PC-9 (cell line): Measurements from ENCODE around the gene PKD1L1.

Experiments
- CTCF ChIP-seq: fragments of 200-600 bp; sonication (generic); conservative IDR thresholded peaks from 2 replicates; pipeline ENCODE4 v1.6.1; 2017; ENCODE audit warnings: mixed run types, antibody characterized with exemption, mild to moderate bottlenecking, moderate library complexity
- EZH2 ChIP-seq: fragments of 200-600 bp; sonication (generic); IDR thresholded peaks from 2 replicates; pipeline ENCODE4 v1.8.0; 2017; ENCODE audit warnings: antibody characterized with exemption, low read depth

- no peak for TF ChIP-seq CTCF
- TF ChIP-seq EZH2 = no peak
These were observed 4.0 kb upstream of the PKD1L1 start for GRCh38 chr7:47952224-47952623.
